IMR-90 (cell line): Measurements from ENCODE around the gene PIP5K1B. TPM values are rescaled to one million over a fixed set of nuclear protein-coding genes. Genes with fewer than 3 reads are reported as not detected.

ENCODE experiments used
- ATAC-seq: fragments of 200-7000 bp; cut with Tn5 transposase; 2 replicates; pipeline ENCODE4 v1.9.1; 2020; ENCODE audit warnings: low read depth, mild to moderate bottlenecking, moderate library complexity
- BruUV-seq: library from RNA; stranded (reverse); fragments of 400-500 nt; replicated peaks from 2 replicates; lab custom pipeline; 2021; lab: Mats Ljungman, UMichigan
- CTCF ChIA-PET: fragments of 300-600 bp; formaldehyde crosslinking; extraction: SDS; loops from one replicate; lab custom pipeline; 2021; ENCODE audit warnings: antibody characterized with exemption; lab: Yijun Ruan, JAX
- POLR2A ChIA-PET: fragments of 300-600 bp; sonication (Branson Sonifier 250); formaldehyde crosslinking; loops from one replicate; lab custom pipeline; 2022; ENCODE audit warnings: antibody characterized with exemption; ENCODE audit not compliant: unreplicated experiment; lab: Charles Lee
- DNase-seq: peaks from one replicate; pipeline ENCODE4 v3.0.0; 2013
- H2AFZ ChIP-seq: replicated peaks from 2 replicates; pipeline ENCODE3; 2013; ENCODE audit warnings: low read length, mild to moderate bottlenecking; ENCODE audit not compliant: poor library complexity
- H2AK5ac ChIP-seq: 2 replicates; pipeline ENCODE4 v1.6.1; 2013; ENCODE audit warnings: low read depth, low read length, inconsistent platforms
- H2AK9ac ChIP-seq: replicated peaks from 2 replicates; pipeline ENCODE3; 2013; ENCODE audit warnings: mild to moderate bottlenecking, low read depth, low read length, moderate library complexity; ENCODE audit not compliant: poor library complexity
- H2BK120ac ChIP-seq: 2 replicates; pipeline ENCODE4 v1.6.1; 2013; ENCODE audit warnings: low read depth, low read length, inconsistent platforms
- H2BK15ac ChIP-seq: 3 replicates; pipeline ENCODE4 v1.6.1; 2013; ENCODE audit warnings: low read depth, low read length, inconsistent platforms
- H2BK20ac ChIP-seq: 2 replicates; pipeline ENCODE4 v1.6.1; 2013; ENCODE audit warnings: low read depth, mild to moderate bottlenecking, inconsistent platforms, low read length, moderate library complexity
- H2BK5ac ChIP-seq: 2 replicates; pipeline ENCODE4 v1.6.1; 2013; ENCODE audit warnings: mild to moderate bottlenecking, low read depth, low read length, inconsistent platforms; ENCODE audit not compliant: poor library complexity, severe bottlenecking
- H3K14ac ChIP-seq: replicated peaks from 2 replicates; pipeline ENCODE4 v1.6.1; 2013; ENCODE audit warnings: low read depth, low read length, inconsistent platforms
- H3K18ac ChIP-seq: 2 replicates; pipeline ENCODE4 v1.6.1; 2013; ENCODE audit warnings: low read depth, low read length, control low read depth
- H3K23ac ChIP-seq: 2 replicates; pipeline ENCODE4 v1.6.1; 2013; ENCODE audit warnings: low read depth, low read length, inconsistent platforms
- H3K27ac ChIP-seq: 2 replicates; pipeline ENCODE4 v1.5.1; 2013; ENCODE audit warnings: mild to moderate bottlenecking, control low read depth, low read length; ENCODE audit not compliant: insufficient read depth
- H3K27me3 ChIP-seq: 2 replicates; pipeline ENCODE4 v1.6.1; 2013; ENCODE audit warnings: low read length; ENCODE audit not compliant: control insufficient read depth, insufficient read depth
- H3K36me3 ChIP-seq: 2 replicates; pipeline ENCODE4 v1.6.1; 2013; ENCODE audit warnings: low read length, mixed read lengths; ENCODE audit not compliant: control insufficient read depth, insufficient read depth
- H3K4ac ChIP-seq: 2 replicates; pipeline ENCODE4 v1.6.1; 2013; ENCODE audit warnings: low read depth, low read length, inconsistent platforms
- H3K4me1 ChIP-seq: 2 replicates; pipeline ENCODE4 v1.6.1; 2013; ENCODE audit warnings: low read length, mixed read lengths; ENCODE audit not compliant: control insufficient read depth, insufficient read depth
- H3K4me2 ChIP-seq: 2 replicates; pipeline ENCODE4 v1.6.1; 2013; ENCODE audit warnings: low read depth, mild to moderate bottlenecking, control low read depth, low read length, moderate library complexity
- H3K4me3 ChIP-seq: 2 replicates; pipeline ENCODE4 v1.5.1; 2013; ENCODE audit warnings: low read depth, mild to moderate bottlenecking, control low read depth, low read length, moderate library complexity; ENCODE audit not compliant: insufficient read depth
- H3K56ac ChIP-seq: 2 replicates; pipeline ENCODE4 v1.6.1; 2013; ENCODE audit warnings: low read length, inconsistent platforms; ENCODE audit not compliant: insufficient read depth; ENCODE audit errors: extremely low read depth
- H3K79me1 ChIP-seq, 2 experiments: 2 replicates each; pipeline ENCODE4 v1.6.1; 2013; ENCODE audit warnings: low read length in 2 of 2, inconsistent platforms in 1 of 2, low read depth in 1 of 2
- H3K9ac ChIP-seq: 2 replicates; pipeline ENCODE4 v1.6.1; 2013; ENCODE audit warnings: low read depth, low read length, control low read depth
- H3K9me1 ChIP-seq: 2 replicates; pipeline ENCODE4 v1.6.1; 2013; ENCODE audit warnings: low read length, inconsistent platforms; ENCODE audit not compliant: insufficient read depth
- H3K9me3 ChIP-seq: 2 replicates; pipeline ENCODE4 v1.6.1; 2013; ENCODE audit warnings: low read length; ENCODE audit not compliant: control insufficient read depth, insufficient read depth
- H4K20me1 ChIP-seq: 2 replicates; pipeline ENCODE4 v1.6.1; 2013; ENCODE audit warnings: low read length, inconsistent platforms; ENCODE audit not compliant: insufficient read depth
- H4K5ac ChIP-seq: 2 replicates; pipeline ENCODE4 v1.6.1; 2013; ENCODE audit warnings: mild to moderate bottlenecking, low read depth, low read length, control low read depth
- H4K8ac ChIP-seq, 2 experiments: 2 replicates each; pipeline ENCODE4 v1.6.1; 2013; ENCODE audit warnings: low read depth in 2 of 2, low read length in 2 of 2, control low read depth in 1 of 2, inconsistent platforms in 1 of 2
- H4K91ac ChIP-seq: 2 replicates; pipeline ENCODE4 v1.6.1; 2013; ENCODE audit warnings: low read depth, low read length, inconsistent platforms; ENCODE audit not compliant: insufficient read depth
- CEBPB ChIP-seq: IDR thresholded peaks from 2 replicates; pipeline ENCODE4 v1.6.1; 2012; ENCODE audit warnings: low read depth, low read length, improper control_type of control experiment
- CHD1 ChIP-seq: IDR thresholded peaks from 2 replicates; pipeline ENCODE4 v1.6.1; 2012; ENCODE audit warnings: low read depth, low read length, improper control_type of control experiment
- ELK1 ChIP-seq: fragments of 150-350 bp; IDR thresholded peaks from 2 replicates; pipeline ENCODE4 v1.6.1; 2016; ENCODE audit warnings: low read depth, mild to moderate bottlenecking, low read length, moderate library complexity, borderline replicate concordance
- MAFK ChIP-seq: IDR thresholded peaks from 2 replicates; pipeline ENCODE4 v1.6.1; 2012; ENCODE audit warnings: low read depth, low read length, improper control_type of control experiment
- MAZ ChIP-seq: IDR thresholded peaks from 2 replicates; pipeline ENCODE4 v1.6.1; 2012; ENCODE audit warnings: low read depth, mild to moderate bottlenecking, low read length, improper control_type of control experiment, moderate library complexity, borderline replicate concordance
- MXI1 ChIP-seq: IDR thresholded peaks from 2 replicates; pipeline ENCODE4 v1.6.1; 2012; ENCODE audit warnings: low read depth, mild to moderate bottlenecking, low read length, moderate library complexity, borderline replicate concordance
- NFE2L2 ChIP-seq: fragments of 150-350 bp; IDR thresholded peaks from 2 replicates; pipeline ENCODE4 v1.6.1; 2016; ENCODE audit warnings: low read depth, mild to moderate bottlenecking, low read length
- POLR2A ChIP-seq: IDR thresholded peaks from 2 replicates; pipeline ENCODE4 v1.6.1; 2012; ENCODE audit warnings: mild to moderate bottlenecking, low read depth, low read length
- RAD21 ChIP-seq: IDR thresholded peaks from 2 replicates; pipeline ENCODE4 v1.6.1; 2012; ENCODE audit warnings: low read length, improper control_type of control experiment
- RFX5 ChIP-seq: IDR thresholded peaks from 2 replicates; pipeline ENCODE4 v1.8.0; 2012; ENCODE audit warnings: low read depth, mild to moderate bottlenecking, low read length, moderate library complexity
- USF2 ChIP-seq: fragments of 150-350 bp; IDR thresholded peaks from 2 replicates; pipeline ENCODE4 v1.6.1; 2017; ENCODE audit warnings: mild to moderate bottlenecking, antibody characterized with exemption, low read length, low read depth
- WGBS, 2 experiments: methylation state at CpG; one replicate each; pipeline versions ENCODE4 v1.1.5 to v1.1.7; 2013; ENCODE audit warnings: missing lambda C conversion rate in 2 of 2; ENCODE audit not compliant: insufficient read length in 1 of 2; ENCODE audit errors: extremely low coverage in 2 of 2; 5-methylcytosine and 5-hydroxymethylcytosine counted together
- dilution Hi-C: fragments of 300-500 bp; cut with HindIII; formaldehyde crosslinking; loops from one replicate; pipeline ENCODE4 v1.14.3; 2018; ENCODE audit warnings: low sequenced_read_pairs; ENCODE audit not compliant: unreplicated experiment
- in situ Hi-C: fragments of 300-500 bp; cut with MboI; formaldehyde crosslinking; loops from 3 replicates; pipeline ENCODE4 v1.14.3; 2019; ENCODE audit warnings: low sequenced_read_pairs, inconsistent platforms, mixed read lengths
- intact Hi-C: fragments of 100-400 bp; cut with micrococcal nuclease; formaldehyde crosslinking; loops from 2 replicates; pipeline ENCODE4 v1.10.0; 2022
- polyA plus RNA-seq, 3 experiments: library from polyadenylated mRNA; depleted of rRNA; stranded (reverse); fragments of >200 nt; gene quantifications; 2 replicates each; pipeline ENCODE4 v1.2.3, GENCODE V29; 2012; ENCODE audit warnings: low replicate concordance in 1 of 3
- total RNA-seq: library from RNA; depleted of rRNA; stranded (reverse); fragments of >200 nt; gene quantifications from 2 replicates; pipeline ENCODE4 v1.2.3, GENCODE V29; 2012

The PIP5K1B gene
- total and polyA plus RNA-seq, 2 of the 4 experiments (the other 2 are of a cell fraction), result not detected

GRCh38 chr9:68905129-68905528 lies 200.1 kb downstream of the PIP5K1B start:
- H3K4me2 ChIP-seq, result no peak overlapping the region
- H3K56ac ChIP-seq, result no peak overlapping the region
- no peak overlapping the region for H2BK5ac ChIP-seq
- no peak overlapping the region for H3K4ac ChIP-seq
- no peak overlapping the region for H3K18ac ChIP-seq
- H2BK15ac ChIP-seq, result no peak overlapping the region
- H3K23ac ChIP-seq, result no peak overlapping the region
- no peak overlapping the region for H2AFZ ChIP-seq
- H3K9ac ChIP-seq, result no peak overlapping the region
- H3K79me1 ChIP-seq, result no peaks in the 10 kb centered on the region
- in situ Hi-C loops (no loop called here), dilution Hi-C loops (no loop called here), intact Hi-C loops (no loop called here)
- H4K5ac ChIP-seq, result no peak overlapping the region
- H4K20me1 ChIP-seq, result no peaks in the 10 kb centered on the region
- H3K9me1 ChIP-seq, result no peaks in the 10 kb centered on the region
- H2AK9ac ChIP-seq, result peak overlapping the region; percentile 40
- no peak overlapping the region for H2AK5ac ChIP-seq
- ChIA-PET POLR2A (no interaction called here), CTCF (no interaction called here)
- TF ChIP-seq ELK1 (no peak), USF2 (no peak), MXI1 (no peak), RAD21 (no peak), CEBPB (no peak), NFE2L2 (no peak), POLR2A (no peak), MAZ (no peak), MAFK (no peak), CHD1 (no peak), RFX5 (no peak)
- DNase-seq, result no peak
- no peak overlapping the region for H3K14ac ChIP-seq
- no TSS peak for BruUV-seq
- no peak overlapping the region for H3K4me3 ChIP-seq
- no peak overlapping the region for H3K27ac ChIP-seq
- H4K91ac ChIP-seq, result no peak overlapping the region
- H3K27me3 ChIP-seq, result no peaks in the 10 kb centered on the region; the same call in 1 of the 2 replicates
- H2BK20ac ChIP-seq, result no peak overlapping the region
- no peak overlapping the region for H4K8ac ChIP-seq
- H2BK120ac ChIP-seq, result no peak overlapping the region
- no peaks in the 10 kb centered on the region for H3K9me3 ChIP-seq
- 35% methylated on average over 2 of the region's 3 CpGs; no CpG with 5 or more reads in 1 of the 2 experiments for WGBS, 2 experiments
- ATAC-seq, result no peak
- H3K36me3 ChIP-seq, result no peaks in the 10 kb centered on the region
- no peaks in the 10 kb centered on the region for H3K4me1 ChIP-seq
